Stimulated activated CD4-positive, alpha-beta T cell treated with anti-CD3 and anti-CD28 coated beads, Interleukin-4, amount 100 ng/mL, for 1 hour (primary cell): ENCODE measurements around the gene MCUR1.
A peak's percentile ranks its signal among the peaks of the same experiment; 100 is the strongest.
"Not testable (repeated sequence)": the region's sequence is repeated elsewhere in the genome, so short reads cannot be mapped to it uniquely, and the experiment has no call there.

Experiments used
- DNase-seq: peaks from one replicate; pipeline ENCODE4 v3.0.0-alpha.2; 2020

Gene MCUR1

GRCh38 chr6:13828656-13829301, 14.4 kb upstream of the MCUR1 start:
- DNase-seq: not testable (repeated sequence)

DNA sequence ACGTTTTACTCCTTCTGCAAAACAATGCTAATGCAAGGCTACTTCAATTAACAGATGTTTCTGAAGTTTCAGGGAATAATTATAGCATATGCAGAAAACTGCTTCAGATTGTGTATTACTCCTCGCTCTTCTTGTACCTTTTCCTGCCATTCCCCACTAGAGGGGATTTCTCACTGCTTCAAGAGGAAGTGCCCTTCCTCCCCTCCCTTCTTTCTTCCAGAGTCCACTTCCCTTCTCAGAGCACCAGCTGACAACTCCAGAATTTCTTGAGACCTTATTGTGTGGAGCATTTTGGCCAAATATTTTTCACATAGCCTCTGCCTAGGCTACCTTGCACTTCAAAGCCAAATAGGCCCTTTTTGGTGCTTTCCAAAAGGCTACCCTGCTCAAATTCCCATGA, 12.7 kb upstream of the MCUR1 start:
- DNase-seq: no peak

DNA sequence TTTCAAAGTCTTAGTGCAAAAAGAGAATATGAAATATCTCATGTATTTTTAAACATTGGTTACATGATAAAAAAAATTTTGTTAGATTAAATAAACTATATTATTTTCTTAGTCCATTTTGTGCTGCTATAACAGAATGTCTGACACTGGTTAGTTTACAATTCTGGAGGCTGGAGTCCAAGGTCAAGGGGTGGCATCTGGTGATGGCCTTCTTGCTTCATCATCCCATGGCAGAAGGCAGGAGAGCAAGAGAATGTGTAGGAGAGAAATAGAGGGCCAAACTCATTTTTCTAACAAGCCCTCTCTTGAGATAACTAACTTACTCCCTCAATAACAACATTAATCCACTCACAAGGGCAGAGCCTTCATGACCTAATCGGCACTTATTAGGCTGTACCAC, 11.5 kb upstream of the MCUR1 start:
- DNase-seq: no peak

DNA sequence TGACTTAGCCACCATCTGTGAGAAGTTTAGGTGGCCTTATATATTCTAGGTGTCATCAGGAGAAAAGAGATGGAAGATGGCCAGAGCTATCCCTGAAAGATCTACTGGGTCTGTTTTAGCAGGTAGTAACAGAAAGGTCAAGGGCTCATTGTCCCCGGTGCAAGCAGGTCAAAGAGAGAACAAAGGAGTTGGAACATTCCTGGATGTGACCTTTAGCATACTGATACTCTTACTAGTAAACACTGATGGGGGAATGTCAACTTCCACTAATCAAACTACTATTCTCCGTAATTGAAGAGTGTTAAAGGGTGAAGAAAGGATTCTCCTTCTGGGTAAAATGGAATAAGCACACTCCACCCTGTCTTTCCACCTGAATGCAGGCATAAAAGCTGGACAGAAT, 4.0 kb upstream of the MCUR1 start:
- no peak for DNase-seq

DNA sequence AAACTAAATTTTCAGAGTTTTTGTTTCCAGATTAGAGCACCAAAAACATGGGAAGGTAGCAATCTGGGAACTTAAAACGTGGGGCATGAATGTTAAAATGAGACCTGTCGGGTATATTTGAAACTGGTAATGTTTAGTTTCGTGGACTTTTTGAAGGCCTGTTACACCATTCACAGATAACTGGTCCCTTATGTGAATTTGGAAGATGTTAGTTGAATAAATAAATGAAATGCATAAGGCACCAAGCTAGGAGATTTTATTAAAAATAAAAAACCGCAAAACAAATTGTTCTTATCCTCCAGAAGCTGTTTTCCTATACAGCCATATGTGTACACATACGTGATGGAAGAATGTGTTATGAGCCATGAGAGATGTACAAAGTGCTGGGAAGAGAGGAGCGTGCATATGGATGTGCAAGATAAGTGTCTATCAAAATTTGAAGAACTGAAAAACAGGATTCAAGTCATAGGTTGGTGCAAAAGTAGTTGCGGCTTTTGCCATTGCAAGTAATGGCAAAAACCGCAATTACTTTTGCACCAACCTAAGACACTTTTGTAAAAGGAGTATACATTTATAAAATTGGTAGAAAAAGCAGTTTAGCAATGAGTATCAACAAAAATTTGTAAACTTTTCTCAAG, 700 bp upstream of the MCUR1 start:
- DNase-seq: no peak

DNA sequence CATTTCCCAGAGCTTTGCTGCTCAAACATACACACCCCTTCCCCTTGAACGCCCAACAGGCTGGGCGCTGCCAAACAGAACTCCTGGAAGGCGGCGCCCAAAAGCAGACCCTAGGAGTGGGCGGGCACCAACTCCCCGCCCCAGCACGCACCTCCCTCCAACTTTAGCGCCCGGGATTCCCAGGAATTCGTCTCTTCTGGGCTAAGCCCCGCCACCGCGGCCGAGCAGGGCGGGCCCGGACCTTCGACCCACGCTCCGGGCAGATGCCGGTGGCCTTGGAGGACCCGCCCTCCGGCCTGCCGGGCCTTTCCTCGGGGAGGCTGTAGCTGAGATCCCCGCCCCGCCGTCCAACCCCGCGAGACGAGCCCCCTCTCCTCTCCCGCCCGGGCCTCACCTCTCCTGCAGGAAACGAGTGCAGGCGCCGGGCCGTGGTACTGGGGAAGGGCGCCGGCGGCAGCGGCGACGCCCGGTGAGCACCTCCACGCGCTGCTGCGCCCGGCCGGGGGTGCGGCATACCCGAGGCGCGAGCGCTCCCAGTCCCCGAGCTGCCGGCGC, 659 bp downstream of the MCUR1 start:
- DNase-seq: peak; percentile 31

DNA sequence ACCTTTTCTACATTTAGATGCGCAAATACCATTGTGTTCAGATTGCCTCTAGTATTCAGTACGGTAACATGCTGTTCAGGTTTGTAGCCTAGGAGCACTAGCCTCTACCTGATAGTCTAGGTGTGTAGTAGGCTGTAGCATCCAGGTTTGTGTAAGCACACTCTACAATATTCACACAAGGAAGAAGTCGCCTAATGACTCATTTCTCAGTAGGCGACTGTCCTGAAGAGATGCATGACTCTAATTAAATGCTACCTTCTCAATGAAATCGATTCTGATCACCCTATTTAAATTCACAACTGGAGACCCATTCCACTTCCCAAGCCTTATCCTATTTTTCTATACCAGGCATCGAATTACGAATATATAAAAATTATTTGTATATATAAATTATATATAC, 1.3 kb downstream of the MCUR1 start:
- DNase-seq: no peak

GRCh38 chr6:13812359-13812642, 2.1 kb downstream of the MCUR1 start:
- DNase-seq: no peak

DNA sequence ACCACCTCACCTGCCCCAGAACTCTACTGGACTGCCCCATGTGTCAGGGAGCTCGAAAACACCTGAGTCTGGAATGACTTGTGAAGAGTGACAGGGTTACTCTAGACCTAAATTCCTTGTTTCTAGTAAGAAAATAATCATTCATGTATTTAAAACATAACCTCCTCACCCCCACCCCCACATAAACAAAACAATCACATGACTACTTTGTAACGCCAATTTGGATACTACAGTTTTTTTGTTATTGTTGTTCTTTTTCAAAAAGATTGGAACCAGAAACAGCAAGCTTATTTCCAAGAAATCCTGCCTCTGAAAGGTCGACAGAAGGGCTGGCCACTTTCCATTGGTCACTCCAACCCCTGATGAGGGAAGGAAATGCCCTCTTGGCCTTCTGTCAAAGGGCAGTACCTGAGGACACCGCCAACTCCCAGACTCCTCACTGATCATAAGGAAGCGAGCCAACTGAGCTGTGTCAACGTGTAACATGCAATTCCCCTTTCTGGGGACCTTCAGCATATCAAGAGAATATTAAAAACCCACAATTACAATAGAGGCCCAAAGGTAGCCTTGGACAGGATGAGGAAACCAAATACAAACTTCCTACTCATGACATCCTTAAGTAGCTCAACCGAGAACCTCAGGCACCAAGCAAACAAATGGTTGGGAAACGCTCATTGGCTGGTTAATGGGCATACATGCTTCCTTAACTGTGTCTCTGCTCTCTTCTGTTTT, 2.6 kb downstream of the MCUR1 start:
- DNase-seq: no peak

GRCh38 chr6:13810688-13811446, 3.5 kb downstream of the MCUR1 start:
- no peak for DNase-seq

GRCh38 chr6:13808801-13809200, 5.6 kb downstream of the MCUR1 start:
- no peak for DNase-seq

- DNase-seq: no peak
Measured at GRCh38 chr6:13807696-13808095, 6.7 kb downstream of the MCUR1 start.

- no peak for DNase-seq
Measured at GRCh38 chr6:13803581-13803980, 10.8 kb downstream of the MCUR1 start.

- no peak for DNase-seq
Measured at GRCh38 chr6:13800615-13801014, 13.7 kb downstream of the MCUR1 start.

- DNase-seq: no peak
Measured at GRCh38 chr6:13796781-13797180, 17.6 kb downstream of the MCUR1 start.

- DNase-seq: peak; percentile 86
Measured at GRCh38 chr6:13795041-13795750, 19.2 kb downstream of the MCUR1 start.

- DNase-seq: no peak
Measured at GRCh38 chr6:13794184-13794583, 20.2 kb downstream of the MCUR1 start.

DNA sequence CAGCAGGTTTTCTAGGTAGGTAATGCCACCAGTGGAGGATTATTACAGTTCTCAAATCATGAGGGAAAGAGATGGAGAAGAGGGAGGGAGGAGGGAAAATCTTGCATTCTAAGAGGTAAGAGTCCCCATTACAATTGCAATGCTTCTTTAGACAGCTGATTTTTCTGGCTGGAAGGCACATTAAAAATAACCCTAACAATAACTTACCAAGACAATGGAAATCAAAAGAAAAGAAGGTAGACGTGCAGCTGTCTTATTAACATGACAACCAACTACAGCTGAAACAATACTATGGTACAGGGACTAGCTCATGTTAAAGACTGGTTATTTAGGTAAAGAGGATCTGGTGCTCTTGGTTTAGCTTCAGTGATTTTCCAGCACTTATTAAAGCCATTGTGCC, 24.6 kb downstream of the MCUR1 start:
- DNase-seq: no peak

- DNase-seq: no peak
Measured at GRCh38 chr6:13788820-13789219, 25.5 kb downstream of the MCUR1 start.

DNA sequence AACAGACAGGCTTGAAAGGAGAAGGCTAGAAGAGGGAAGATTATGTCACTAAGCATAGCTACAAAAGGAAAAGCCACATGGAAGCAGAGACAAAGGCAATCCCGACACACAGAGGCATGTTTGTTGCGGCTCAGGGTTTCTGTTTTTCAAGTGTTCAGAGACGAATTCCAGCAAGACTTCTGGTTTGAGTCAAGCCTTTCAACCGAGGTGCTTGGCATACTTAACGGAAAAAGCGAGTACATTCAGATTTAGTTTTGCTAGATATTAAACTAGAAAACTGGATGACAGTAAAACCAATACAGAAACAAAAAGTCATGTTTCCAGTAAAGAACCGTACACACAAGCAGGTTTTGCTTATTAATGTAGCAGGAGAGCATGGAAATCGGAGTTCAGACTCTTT, 27.2 kb downstream of the MCUR1 start:
- DNase-seq: no peak

- DNase-seq: not testable (repeated sequence)
Measured at GRCh38 chr6:13780162-13780561, 34.2 kb downstream of the MCUR1 start.

GRCh38 chr6:13778028-13778427, 36.3 kb downstream of the MCUR1 start:
- DNase-seq: no peak

DNA sequence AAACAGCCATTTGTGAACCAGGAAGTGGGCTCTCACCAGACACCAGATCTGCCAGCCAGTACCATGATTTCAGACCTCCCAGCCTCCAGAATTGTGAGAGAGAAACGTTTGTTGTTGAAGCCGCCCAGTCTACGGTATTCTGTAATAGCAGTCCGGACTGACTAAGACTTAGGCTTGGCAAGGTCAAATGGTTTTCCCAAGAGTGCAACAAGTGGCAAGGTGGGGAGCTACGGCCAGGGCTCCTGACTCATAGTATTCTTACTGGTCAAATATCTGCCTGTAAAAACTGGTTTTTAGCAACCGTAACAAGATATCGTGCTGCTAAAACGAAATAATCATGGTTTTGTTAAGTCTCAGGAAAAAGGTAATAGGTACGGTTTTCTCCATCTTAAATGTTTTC, 37.8 kb downstream of the MCUR1 start:
- DNase-seq: no peak
